Keratinocyte (primary cell): ENCODE data around the gene ID4. TPM values are rescaled to one million over a fixed set of nuclear protein-coding genes. Genes with fewer than 3 reads are reported as not detected.

Source experiments
- DNase-seq: peaks from one replicate; pipeline ENCODE4 v3.0.0-alpha.2; 2011; ENCODE audit warnings: low read depth, missing footprints, low spot score
- FAIRE-seq: peaks from 2 replicates; lab custom pipeline; 2011; peaks lifted over from hg19 to GRCh38; lab: Jason Lieb, UNC
- H2AFZ ChIP-seq: 2 replicates; pipeline ENCODE4 v1.6.0; 2012; ENCODE audit warnings: low read length, control low read depth, inconsistent platforms; ENCODE audit not compliant: control insufficient read depth
- H3K27ac ChIP-seq: 2 replicates; pipeline ENCODE4 v1.5.1; 2011; ENCODE audit warnings: low read length; ENCODE audit not compliant: control insufficient read depth, insufficient read depth
- H3K27me3 ChIP-seq: 3 replicates; pipeline ENCODE4 v1.6.0; 2011; ENCODE audit warnings: low read length; ENCODE audit not compliant: control insufficient read depth, insufficient read depth; ENCODE audit errors: extremely low read depth
- H3K36me3 ChIP-seq, 2 experiments: 2 replicates in 1 of 2; 3 replicates in 1 of 2; pipeline ENCODE4 v1.5.1; 2011; ENCODE audit warnings: low read length in 2 of 2, mild to moderate bottlenecking in 1 of 2; ENCODE audit not compliant: control insufficient read depth in 2 of 2, insufficient read depth in 2 of 2; ENCODE audit errors: extremely low read depth in 1 of 2
- H3K4me1 ChIP-seq: 3 replicates; pipeline ENCODE4 v1.5.1; 2011; ENCODE audit warnings: low read length; ENCODE audit not compliant: control insufficient read depth, insufficient read depth; ENCODE audit errors: extremely low read depth
- H3K4me2 ChIP-seq: 3 replicates; pipeline ENCODE4 v1.6.0; 2011; ENCODE audit warnings: low read depth, low read length; ENCODE audit not compliant: control insufficient read depth, insufficient read depth; ENCODE audit errors: extremely low read depth
- H3K4me3 ChIP-seq, 3 experiments: fragments of 200-600 bp in 1 of 3; sonication (generic) in 1 of 3; 2 replicates in 2 of 3; 3 replicates in 1 of 3; pipeline ENCODE4 v1.5.1; 2011 to 2016; ENCODE audit warnings: low read length in 3 of 3, mild to moderate bottlenecking in 3 of 3, control low read depth in 2 of 3, inconsistent platforms in 1 of 3, low read depth in 1 of 3, mixed read lengths in 1 of 3, mixed run types in 1 of 3, moderate library complexity in 1 of 3; ENCODE audit not compliant: control insufficient read depth in 2 of 3, insufficient read depth in 2 of 3; ENCODE audit errors: extremely low read depth in 1 of 3
- H3K79me2 ChIP-seq: 2 replicates; pipeline ENCODE4 v1.6.0; 2012; ENCODE audit warnings: low read length; ENCODE audit not compliant: control insufficient read depth, insufficient read depth
- H3K9ac ChIP-seq: 3 replicates; pipeline ENCODE4 v1.6.0; 2011; ENCODE audit warnings: low read length; ENCODE audit not compliant: control insufficient read depth, insufficient read depth; ENCODE audit errors: extremely low read depth
- H3K9me1 ChIP-seq: 3 replicates; pipeline ENCODE4 v1.6.0; 2011; ENCODE audit warnings: low read length; ENCODE audit not compliant: control insufficient read depth, insufficient read depth; ENCODE audit errors: extremely low read depth
- H3K9me3 ChIP-seq: 2 replicates; pipeline ENCODE4 v1.5.1; 2012; ENCODE audit warnings: low read depth, low read length; ENCODE audit not compliant: control insufficient read depth
- H4K20me1 ChIP-seq: 3 replicates; pipeline ENCODE4 v1.6.0; 2011; ENCODE audit warnings: low read length; ENCODE audit not compliant: control insufficient read depth, insufficient read depth; ENCODE audit errors: extremely low read depth
- CTCF ChIP-seq, 3 experiments: IDR thresholded peaks in 1 of 3; conservative IDR thresholded peaks in 1 of 3; optimal IDR thresholded peaks in 1 of 3; 2 replicates in 2 of 3; 3 replicates in 1 of 3; pipeline versions ENCODE3 to v1.5.1; 2011; ENCODE audit warnings: low read length in 3 of 3, mild to moderate bottlenecking in 3 of 3, moderate library complexity in 2 of 3, control low read depth in 1 of 3, inconsistent platforms in 1 of 3; ENCODE audit not compliant: insufficient read depth in 2 of 3; ENCODE audit errors: extremely low read depth in 1 of 3
- EZH2 ChIP-seq: IDR thresholded peaks from one replicate; pipeline ENCODE4 v1.6.1; 2012; ENCODE audit warnings: inconsistent platforms, mild to moderate bottlenecking, low read length, moderate library complexity
- dilution Hi-C: fragments of 300-500 bp; cut with MboI; formaldehyde crosslinking; loops from one replicate; pipeline ENCODE4 v1.7.0; 2020; ENCODE audit warnings: low sequenced_read_pairs; ENCODE audit not compliant: extremely low pct_ligation_motif_present
- polyA plus RNA-seq, 5 experiments: library from polyadenylated mRNA; depleted of rRNA in 3 of 5; stranded (reverse) in 3 of 5; stranded (forward) in 1 of 5; unstranded in 1 of 5; fragments of >200 nt; gene quantifications; 1 replicate in 1 of 5; 2 replicates in 3 of 5; 3 replicates in 1 of 5; pipeline versions ENCODE4 v1.2.1 to v1.2.3, GENCODE V29; 2011 to 2012; ENCODE audit warnings: missing spikeins in 2 of 5, low read depth in 1 of 5, low replicate concordance in 1 of 5

ID4 gene
- polyA plus RNA-seq, 1 donor (not counting 4 experiments of a cell fraction or from before 2014, with no cell fraction given) = 0.41 TPM

- no peaks in the 10 kb centered on the region for H3K36me3 ChIP-seq
- no peaks in the 10 kb centered on the region for H4K20me1 ChIP-seq
- no peaks in the 10 kb centered on the region for H3K9me3 ChIP-seq
- no peak for FAIRE-seq
- dilution Hi-C loops = no loop called here
- H3K79me2 ChIP-seq = no peaks in the 10 kb centered on the region
- TF ChIP-seq CTCF (optimal IDR thresholded peaks at IDR 0.05 in 1 of 3, IDR thresholded peaks at IDR 0.05 in 1 of 3, conservative IDR thresholded peaks at IDR 0.05 in 1 of 3; ENCODE audit: extremely low read depth in 1 of 3, insufficient read depth in 2 of 3, low read length in 3 of 3) = no peak
- TF ChIP-seq EZH2 = no peak
- H3K27me3 ChIP-seq = peaks cover 10% of the 10 kb centered on the region
- DNase-seq = no peak
- no peak overlapping the region for H3K27ac ChIP-seq
- no peak overlapping the region for H3K4me3 ChIP-seq
- no peaks in the 10 kb centered on the region for H3K9me1 ChIP-seq
- no peak overlapping the region for H3K4me2 ChIP-seq
- H2AFZ ChIP-seq = no peak overlapping the region
- no peak overlapping the region for H3K9ac ChIP-seq
- no peaks in the 10 kb centered on the region for H3K4me1 ChIP-seq
Measured at GRCh38 chr6:19845266-19846041, 8.3 kb downstream of the ID4 start.

- dilution Hi-C loops = no loop called here
- Histone ChIP-seq H3K4me3 (no peak overlapping the region), H3K36me3 (no peaks in the 10 kb centered on the region), H3K4me1 (no peaks in the 10 kb centered on the region), H3K27ac (no peak overlapping the region), H3K4me2 (no peak overlapping the region), H3K9me1 (no peaks in the 10 kb centered on the region), H3K9me3 (no peaks in the 10 kb centered on the region), H3K79me2 (no peaks in the 10 kb centered on the region), H3K27me3 (peaks cover 4% of the 10 kb centered on the region), H3K9ac (no peak overlapping the region), H2AFZ (no peak overlapping the region), H4K20me1 (no peaks in the 10 kb centered on the region)
- DNase-seq (no peak), FAIRE-seq (no peak)
- TF ChIP-seq CTCF (optimal IDR thresholded peaks at IDR 0.05 in 1 of 3, IDR thresholded peaks at IDR 0.05 in 1 of 3, conservative IDR thresholded peaks at IDR 0.05 in 1 of 3; ENCODE audit: extremely low read depth in 1 of 3, insufficient read depth in 2 of 3, low read length in 3 of 3) (no peak), EZH2 (no peak)
Measured at GRCh38 chr6:19848465-19849029, 11.4 kb downstream of the ID4 start.
